Measurements from ENCODE around the gene ENGASE.

ENGASE gene

GRCh38 chr17:79126139-79126538 is 51.5 kb downstream of the ENGASE start:
- no peaks in the 10 kb centered on the region; the same call in 1 of the 2 replicates for H3K27me3 ChIP-seq (ENCODE audit: control insufficient read depth, insufficient read depth, low read length)
- no peaks in the 10 kb centered on the region for H3K4me1 ChIP-seq (ENCODE audit: control insufficient read depth, insufficient read depth, low read length)
- no peak overlapping the region for H3K27ac ChIP-seq (ENCODE audit: low read depth, low read length)
- H3K9ac ChIP-seq (ENCODE audit: low read depth, low read length) = no peak overlapping the region
- no peak overlapping the region for H3K4me3 ChIP-seq (ENCODE audit: low read depth, low read length)
- no peaks in the 10 kb centered on the region for H3K9me3 ChIP-seq (ENCODE audit: control insufficient read depth, insufficient read depth, low read length)
- H3K36me3 ChIP-seq (ENCODE audit: control insufficient read depth, insufficient read depth, low read length) = no peaks in the 10 kb centered on the region

- Histone ChIP-seq H3K9ac (ENCODE audit: low read depth, low read length) (no peak overlapping the region), H3K4me3 (ENCODE audit: low read depth, low read length) (no peak overlapping the region), H3K27me3 (ENCODE audit: control insufficient read depth, insufficient read depth, low read length) (no peaks in the 10 kb centered on the region; the same call in 1 of the 2 replicates), H3K27ac (ENCODE audit: low read depth, low read length) (no peak overlapping the region), H3K9me3 (ENCODE audit: control insufficient read depth, insufficient read depth, low read length) (no peaks in the 10 kb centered on the region), H3K36me3 (ENCODE audit: control insufficient read depth, insufficient read depth, low read length) (no peaks in the 10 kb centered on the region), H3K4me1 (ENCODE audit: control insufficient read depth, insufficient read depth, low read length) (no peaks in the 10 kb centered on the region)
These were observed 53.0 kb downstream of the ENGASE start for GRCh38 chr17:79127534-79128135.

- no peaks in the 10 kb centered on the region; the same call in 1 of the 2 replicates for H3K27me3 ChIP-seq (ENCODE audit: control insufficient read depth, insufficient read depth, low read length)
- H3K4me3 ChIP-seq (ENCODE audit: low read depth, low read length) = no peak overlapping the region
- H3K36me3 ChIP-seq (ENCODE audit: control insufficient read depth, insufficient read depth, low read length) = no peaks in the 10 kb centered on the region
- H3K9me3 ChIP-seq (ENCODE audit: control insufficient read depth, insufficient read depth, low read length) = no peaks in the 10 kb centered on the region
- H3K4me1 ChIP-seq (ENCODE audit: control insufficient read depth, insufficient read depth, low read length) = no peaks in the 10 kb centered on the region
- H3K27ac ChIP-seq (ENCODE audit: low read depth, low read length) = no peak overlapping the region
- H3K9ac ChIP-seq (ENCODE audit: low read depth, low read length) = no peak overlapping the region
These were observed 54.9 kb downstream of the ENGASE start for GRCh38 chr17:79129523-79129922.

DNA sequence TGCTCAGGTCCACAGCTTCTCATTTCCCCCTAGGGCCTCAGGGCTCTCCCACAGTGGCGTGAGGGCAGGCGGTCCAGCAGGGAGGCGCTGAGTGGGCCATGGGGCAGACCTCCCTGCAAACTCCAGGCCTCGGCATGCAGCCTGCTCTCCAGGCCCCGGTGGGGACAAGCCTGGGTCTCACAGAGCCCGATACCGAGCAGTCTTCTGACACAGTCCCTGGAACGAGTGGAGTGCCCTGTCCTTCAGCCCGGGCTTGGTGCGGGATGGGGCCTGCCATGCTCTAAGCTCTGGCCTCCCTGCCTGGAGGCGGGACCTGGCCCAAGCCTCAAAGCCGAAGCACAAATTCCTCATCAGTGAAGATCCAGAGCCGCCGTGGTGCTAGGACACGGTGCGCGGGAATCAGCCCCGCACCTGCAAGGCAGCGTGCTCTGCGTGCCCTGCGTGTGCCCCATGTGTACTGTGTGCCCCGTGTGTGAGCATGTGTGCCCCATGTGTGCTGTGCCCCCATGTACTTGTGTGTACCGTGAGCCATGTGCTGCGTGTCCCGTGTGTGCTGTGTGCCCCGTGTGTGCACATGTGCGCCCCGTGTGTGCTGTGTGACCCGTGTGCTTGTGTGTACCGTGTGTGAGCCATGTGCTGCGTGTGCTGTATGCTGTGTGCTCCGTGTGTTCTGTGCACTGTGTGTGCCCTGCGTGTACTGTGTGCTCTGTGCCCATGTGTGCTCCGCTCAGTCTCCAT is 56.1 kb downstream of the ENGASE start:
- no peak overlapping the region for H3K27ac ChIP-seq (ENCODE audit: low read depth, low read length)
- H3K9ac ChIP-seq (ENCODE audit: low read depth, low read length) = no peak overlapping the region
- no peak overlapping the region for H3K4me3 ChIP-seq (ENCODE audit: low read depth, low read length)
- no peaks in the 10 kb centered on the region for H3K9me3 ChIP-seq (ENCODE audit: control insufficient read depth, insufficient read depth, low read length)
- H3K4me1 ChIP-seq (ENCODE audit: control insufficient read depth, insufficient read depth, low read length) = no peaks in the 10 kb centered on the region
- no peaks in the 10 kb centered on the region for H3K36me3 ChIP-seq (ENCODE audit: control insufficient read depth, insufficient read depth, low read length)
- H3K27me3 ChIP-seq (ENCODE audit: control insufficient read depth, insufficient read depth, low read length) = no peaks in the 10 kb centered on the region; the same call in 1 of the 2 replicates

DNA sequence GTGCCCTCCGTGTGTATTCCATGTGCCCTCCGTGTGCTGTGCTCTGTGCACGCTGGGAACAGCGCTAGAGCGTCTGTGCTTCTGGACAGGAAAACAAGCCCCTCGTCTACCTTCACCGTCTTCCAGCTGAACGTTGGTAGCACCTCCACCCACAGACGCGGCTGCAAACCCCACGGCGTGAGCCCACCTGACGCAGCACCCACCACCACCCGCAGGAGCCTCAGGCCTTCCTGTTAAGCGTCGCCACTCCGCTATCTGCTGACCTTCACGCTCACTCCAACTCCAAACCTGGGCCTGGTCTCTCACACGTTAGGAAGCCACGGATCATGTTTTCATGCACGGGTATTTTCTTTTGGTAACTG is 56.6 kb downstream of the ENGASE start:
- no peaks in the 10 kb centered on the region; the same call in 1 of the 2 replicates for H3K27me3 ChIP-seq (ENCODE audit: control insufficient read depth, insufficient read depth, low read length)
- H3K4me3 ChIP-seq (ENCODE audit: low read depth, low read length) = no peak overlapping the region
- no peak overlapping the region for H3K27ac ChIP-seq (ENCODE audit: low read depth, low read length)

GRCh38 chr17:79131701-79132100 is 57.1 kb downstream of the ENGASE start:
- Histone ChIP-seq H3K9ac (ENCODE audit: low read depth, low read length) (no peak overlapping the region), H3K4me3 (ENCODE audit: low read depth, low read length) (no peak overlapping the region), H3K9me3 (ENCODE audit: control insufficient read depth, insufficient read depth, low read length) (no peaks in the 10 kb centered on the region), H3K36me3 (ENCODE audit: control insufficient read depth, insufficient read depth, low read length) (no peaks in the 10 kb centered on the region), H3K27ac (ENCODE audit: low read depth, low read length) (no peak overlapping the region), H3K4me1 (ENCODE audit: control insufficient read depth, insufficient read depth, low read length) (no peaks in the 10 kb centered on the region), H3K27me3 (ENCODE audit: control insufficient read depth, insufficient read depth, low read length) (no peaks in the 10 kb centered on the region; the same call in 1 of the 2 replicates)

More for the DNA sequence above, 56.6 kb downstream of the ENGASE start:
- H3K4me1 ChIP-seq (ENCODE audit: control insufficient read depth, insufficient read depth, low read length) = no peaks in the 10 kb centered on the region
- H3K36me3 ChIP-seq (ENCODE audit: control insufficient read depth, insufficient read depth, low read length) = no peaks in the 10 kb centered on the region
- H3K9me3 ChIP-seq (ENCODE audit: control insufficient read depth, insufficient read depth, low read length) = no peaks in the 10 kb centered on the region
- H3K9ac ChIP-seq (ENCODE audit: low read depth, low read length) = no peak overlapping the region

- H3K4me3 ChIP-seq (ENCODE audit: low read depth, low read length) = no peak overlapping the region
- no peaks in the 10 kb centered on the region for H3K36me3 ChIP-seq (ENCODE audit: control insufficient read depth, insufficient read depth, low read length)
- no peak overlapping the region for H3K27ac ChIP-seq (ENCODE audit: low read depth, low read length)
- H3K9me3 ChIP-seq (ENCODE audit: control insufficient read depth, insufficient read depth, low read length) = no peaks in the 10 kb centered on the region
- no peak overlapping the region for H3K9ac ChIP-seq (ENCODE audit: low read depth, low read length)
- no peaks in the 10 kb centered on the region for H3K4me1 ChIP-seq (ENCODE audit: control insufficient read depth, insufficient read depth, low read length)
- H3K27me3 ChIP-seq (ENCODE audit: control insufficient read depth, insufficient read depth, low read length) = no peaks in the 10 kb centered on the region; the same call in 1 of the 2 replicates
These were observed 57.8 kb downstream of the ENGASE start for GRCh38 chr17:79132271-79133064.

GRCh38 chr17:79133214-79133613 is 58.6 kb downstream of the ENGASE start:
- Histone ChIP-seq H3K4me3 (ENCODE audit: low read depth, low read length) (no peak overlapping the region), H3K9me3 (ENCODE audit: control insufficient read depth, insufficient read depth, low read length) (no peaks in the 10 kb centered on the region), H3K9ac (ENCODE audit: low read depth, low read length) (no peak overlapping the region), H3K36me3 (ENCODE audit: control insufficient read depth, insufficient read depth, low read length) (no peaks in the 10 kb centered on the region), H3K27me3 (ENCODE audit: control insufficient read depth, insufficient read depth, low read length) (no peaks in the 10 kb centered on the region; the same call in 1 of the 2 replicates), H3K27ac (ENCODE audit: low read depth, low read length) (no peak overlapping the region), H3K4me1 (ENCODE audit: control insufficient read depth, insufficient read depth, low read length) (no peaks in the 10 kb centered on the region)

DNA sequence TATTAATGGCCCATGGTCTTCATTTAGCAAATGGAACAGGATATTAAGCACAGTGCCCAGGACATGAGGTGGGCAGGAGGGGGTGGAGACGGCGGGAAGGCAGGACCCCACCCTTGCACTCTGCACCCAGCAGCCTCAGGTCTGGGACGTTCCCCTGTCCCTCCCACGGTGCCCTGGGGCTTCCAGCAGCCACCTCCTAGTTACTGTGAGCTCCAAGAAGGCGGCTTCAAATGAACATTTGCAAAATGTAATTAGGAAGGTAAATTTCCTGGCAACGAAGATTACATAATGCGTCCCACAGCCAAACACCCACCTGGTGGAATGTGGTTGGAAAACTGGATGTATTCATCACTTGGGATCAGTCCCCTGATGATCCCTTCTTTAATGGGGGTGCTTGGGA is 59.4 kb downstream of the ENGASE start:
- H3K4me3 ChIP-seq (ENCODE audit: low read depth, low read length) = no peak overlapping the region
- H3K36me3 ChIP-seq (ENCODE audit: control insufficient read depth, insufficient read depth, low read length) = no peaks in the 10 kb centered on the region
- H3K9ac ChIP-seq (ENCODE audit: low read depth, low read length) = no peak overlapping the region
- H3K27ac ChIP-seq (ENCODE audit: low read depth, low read length) = no peak overlapping the region
- no peaks in the 10 kb centered on the region; the same call in 1 of the 2 replicates for H3K27me3 ChIP-seq (ENCODE audit: control insufficient read depth, insufficient read depth, low read length)
- no peaks in the 10 kb centered on the region for H3K4me1 ChIP-seq (ENCODE audit: control insufficient read depth, insufficient read depth, low read length)
- no peaks in the 10 kb centered on the region for H3K9me3 ChIP-seq (ENCODE audit: control insufficient read depth, insufficient read depth, low read length)

DNA sequence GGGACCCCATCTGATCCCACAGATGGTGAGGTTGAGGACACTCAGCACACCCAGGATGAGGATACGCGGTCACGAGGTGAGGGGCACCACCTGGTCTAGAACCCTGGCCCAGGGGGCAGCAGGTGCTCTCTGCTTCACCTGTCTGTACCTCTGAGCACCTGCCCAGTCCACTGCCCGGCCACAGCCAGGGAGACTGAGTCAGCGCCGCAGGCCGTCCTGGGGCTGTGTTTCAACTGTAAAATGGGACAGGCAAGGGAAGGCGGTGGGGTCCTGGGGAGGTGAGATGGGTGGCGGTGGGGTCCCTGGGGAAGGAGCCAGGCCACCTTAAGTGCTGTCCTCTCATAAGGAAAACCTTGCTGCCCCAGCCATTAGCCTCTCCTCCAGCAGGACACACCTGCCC is 60.4 kb downstream of the ENGASE start:
- Histone ChIP-seq H3K27me3 (ENCODE audit: control insufficient read depth, insufficient read depth, low read length) (no peaks in the 10 kb centered on the region), H3K36me3 (ENCODE audit: control insufficient read depth, insufficient read depth, low read length) (no peaks in the 10 kb centered on the region), H3K4me3 (ENCODE audit: low read depth, low read length) (no peak overlapping the region), H3K9me3 (ENCODE audit: control insufficient read depth, insufficient read depth, low read length) (no peaks in the 10 kb centered on the region), H3K4me1 (ENCODE audit: control insufficient read depth, insufficient read depth, low read length) (no peaks in the 10 kb centered on the region), H3K27ac (ENCODE audit: low read depth, low read length) (no peak overlapping the region), H3K9ac (ENCODE audit: low read depth, low read length) (no peak overlapping the region)

All from HUES48 (cell line).